Measurements from ENCODE around the gene SEC22A.

SEC22A gene

DNA sequence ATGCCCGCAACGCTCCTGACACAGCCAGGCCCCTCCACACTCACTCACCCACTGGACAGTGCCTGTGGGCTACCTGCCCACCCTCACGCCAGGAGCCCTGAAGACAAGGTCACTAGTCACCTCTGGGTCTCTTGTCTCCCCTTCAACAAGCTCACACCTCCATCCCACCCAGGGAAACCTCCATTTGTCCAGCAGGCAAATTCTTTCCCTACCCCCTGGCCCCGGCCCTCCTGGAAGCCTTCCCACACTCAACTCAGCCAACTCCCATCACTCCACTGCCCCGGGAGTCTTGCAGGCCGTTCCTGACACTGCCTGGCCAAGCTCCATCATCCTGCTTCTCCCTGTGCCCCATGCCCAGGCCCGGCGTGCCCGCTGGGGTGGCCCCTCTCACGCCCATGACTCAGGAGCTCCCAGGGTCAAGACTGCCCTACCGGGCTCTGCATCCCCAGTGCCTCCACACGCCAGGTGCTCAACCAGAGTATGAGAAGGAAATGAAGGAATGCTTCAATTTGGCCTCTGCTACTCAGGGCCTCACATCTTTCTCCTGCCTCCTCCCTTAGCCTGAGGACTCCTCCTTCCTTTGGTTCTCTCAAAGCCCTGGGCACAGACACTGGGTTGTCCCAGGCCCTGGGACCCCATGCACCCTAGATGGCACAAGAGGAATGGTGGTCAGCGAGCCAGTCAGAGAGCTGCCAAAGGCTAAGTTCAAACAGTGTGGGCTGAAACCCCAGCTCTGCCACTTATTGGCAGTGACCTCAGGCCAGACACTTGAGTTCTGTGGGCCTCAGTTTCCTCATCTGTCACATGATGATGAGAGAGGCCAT, 88.6 kb downstream of the SEC22A start:
- no peak for DNase-seq

DNA sequence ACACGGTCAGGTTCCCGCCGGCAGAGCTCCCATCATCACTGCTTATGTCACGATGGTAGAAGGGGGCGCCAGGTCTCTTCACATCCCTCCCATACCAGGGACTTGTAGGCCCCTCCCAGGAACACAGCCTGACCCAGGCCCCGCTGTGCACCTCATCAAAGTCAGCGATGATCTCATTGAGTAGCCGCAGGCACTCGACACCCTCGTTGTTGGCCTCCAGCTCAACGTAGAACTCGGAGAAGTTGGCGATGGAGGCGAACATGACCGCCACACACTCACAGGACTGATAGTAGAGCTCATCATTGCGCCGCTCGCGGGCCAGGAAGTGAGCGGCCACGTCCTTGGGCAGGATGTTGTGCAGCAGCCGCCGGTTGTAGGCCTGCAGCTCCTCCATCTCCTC, 89.2 kb downstream of the SEC22A start:
- DNase-seq: no peak

DNA sequence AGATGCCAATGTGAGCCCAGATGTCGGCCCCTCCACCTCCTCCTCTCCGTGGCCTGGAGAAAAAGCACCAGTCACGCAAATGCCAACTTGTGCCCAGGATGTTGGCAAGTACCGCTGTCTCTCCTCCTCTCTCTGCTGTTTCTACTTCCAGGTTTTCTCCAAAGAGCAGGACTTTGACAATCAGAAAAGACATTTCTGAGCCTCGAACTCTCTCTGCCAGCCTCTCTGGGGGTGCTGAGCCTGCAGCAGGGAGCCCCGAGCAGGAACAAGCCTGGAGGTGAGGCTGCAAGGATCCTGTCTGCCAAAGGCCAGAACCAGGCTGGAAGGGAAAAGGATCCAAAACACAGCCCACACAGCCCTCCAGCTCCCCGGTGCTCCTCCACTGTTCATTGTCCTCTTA, 89.7 kb downstream of the SEC22A start:
- DNase-seq: no peak

DNA sequence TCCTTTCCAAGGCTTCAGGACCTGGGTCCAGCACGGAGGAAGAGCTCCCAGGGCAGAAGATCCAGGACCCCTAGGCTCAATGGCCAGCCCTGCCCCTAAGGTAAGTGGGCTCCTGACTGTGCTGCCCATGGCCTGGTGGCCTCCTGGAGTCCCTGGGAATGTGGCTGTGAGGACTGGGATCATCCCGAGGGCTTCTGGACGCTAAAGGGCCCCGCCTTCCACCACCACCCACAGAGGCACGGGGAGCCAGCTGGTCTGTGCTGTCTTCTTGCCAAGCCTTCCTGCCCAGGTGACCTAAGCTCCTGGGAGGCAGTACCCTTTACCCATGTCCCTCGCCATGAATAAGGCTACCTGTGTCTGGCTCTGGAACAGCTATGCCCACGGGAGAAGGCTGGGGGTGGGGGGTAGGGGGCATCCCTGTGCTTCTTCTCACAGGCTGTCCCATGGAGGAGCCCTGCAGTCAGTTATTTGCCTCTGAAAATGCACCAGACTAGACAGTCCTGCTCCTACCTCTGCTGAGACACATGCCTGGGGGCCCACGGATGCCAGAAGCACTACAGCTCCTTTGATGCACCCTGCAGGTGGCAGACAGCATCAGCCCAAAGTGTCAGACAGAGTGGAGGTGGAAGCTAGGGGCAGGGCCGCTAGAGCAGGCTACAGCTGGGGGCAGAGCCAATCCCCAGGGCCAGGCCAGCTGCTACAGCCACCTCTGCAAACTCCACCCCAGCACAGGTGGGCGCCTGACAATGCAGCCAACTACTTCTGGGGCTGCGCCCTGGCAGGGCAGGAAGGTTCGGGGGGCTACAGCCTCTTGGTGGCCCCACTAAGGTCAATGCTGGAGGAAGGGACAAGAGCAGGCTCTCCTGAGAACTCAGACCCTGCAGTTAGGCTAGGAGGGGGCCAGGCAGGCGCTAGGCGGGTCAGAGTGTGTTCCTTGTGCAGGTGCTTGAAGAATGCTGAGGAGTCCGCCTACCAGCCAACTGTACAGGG, 90.9 kb downstream of the SEC22A start:
- no peak for DNase-seq

DNA sequence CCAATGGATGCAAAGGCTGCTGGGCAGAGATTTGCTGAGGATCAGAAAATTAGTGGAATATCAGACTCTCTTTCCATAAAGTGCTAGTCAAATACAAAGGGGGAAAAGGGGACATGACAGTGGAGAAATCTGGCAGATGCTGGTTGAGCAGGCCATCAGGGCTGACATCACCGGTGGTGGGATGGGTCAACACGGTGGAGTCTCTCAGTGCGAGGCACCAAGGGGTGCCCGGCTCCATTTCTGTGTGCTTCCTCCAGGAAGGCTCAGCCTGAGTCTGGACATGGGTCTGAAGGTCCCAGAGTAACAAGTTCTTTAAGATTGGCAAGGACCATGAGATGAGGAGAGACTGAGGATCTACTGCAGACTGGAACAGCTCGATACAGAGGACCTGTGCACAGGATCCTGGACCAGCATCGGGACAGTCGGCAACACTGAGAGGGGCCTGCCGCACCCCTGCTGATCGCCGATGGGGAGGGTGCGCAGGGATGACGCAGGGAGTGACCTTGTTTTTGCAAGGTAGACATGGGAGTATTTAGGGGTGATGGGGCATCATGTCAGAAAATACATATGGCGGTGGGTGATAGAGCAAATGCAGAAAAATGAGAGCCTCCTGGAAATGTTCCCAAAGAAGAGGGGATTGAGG, 92.7 kb downstream of the SEC22A start:
- DNase-seq: no peak

DNA sequence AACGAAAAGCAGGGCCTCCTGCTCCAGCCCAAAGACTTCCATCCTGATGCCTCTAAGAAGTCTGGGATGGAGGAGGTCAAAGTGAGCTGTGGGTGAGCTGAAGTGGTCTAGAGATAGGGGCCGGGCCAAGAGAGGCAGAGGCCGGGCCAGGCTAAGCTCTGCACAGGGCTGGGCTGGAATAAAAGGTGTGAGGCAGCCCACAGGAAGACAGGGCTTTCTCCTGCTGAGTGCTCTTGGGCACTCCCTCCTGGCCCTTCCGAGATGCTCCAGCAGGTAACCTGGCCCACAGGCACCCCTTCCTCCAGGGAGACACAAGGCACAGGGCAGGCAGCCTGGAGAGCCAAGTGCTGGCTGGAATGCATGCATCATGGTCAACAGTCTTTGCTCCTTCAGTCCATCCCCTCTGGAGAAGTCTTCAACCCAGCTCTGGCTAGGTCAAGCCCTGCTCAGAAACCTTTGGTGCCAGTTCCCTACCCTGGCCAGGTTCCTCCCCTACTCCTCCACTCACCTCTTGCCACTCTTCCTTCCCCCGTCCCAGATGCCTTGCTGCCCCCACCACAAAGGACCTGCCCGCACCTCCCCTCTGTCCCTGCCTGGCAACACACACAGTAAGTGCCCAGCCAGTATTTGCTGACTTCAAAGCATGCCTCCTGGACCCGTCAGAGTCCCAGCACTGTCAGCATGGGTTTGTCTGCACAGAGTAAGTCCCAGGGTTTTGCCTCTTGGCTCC, 93.6 kb downstream of the SEC22A start:
- DNase-seq: no peak

DNA sequence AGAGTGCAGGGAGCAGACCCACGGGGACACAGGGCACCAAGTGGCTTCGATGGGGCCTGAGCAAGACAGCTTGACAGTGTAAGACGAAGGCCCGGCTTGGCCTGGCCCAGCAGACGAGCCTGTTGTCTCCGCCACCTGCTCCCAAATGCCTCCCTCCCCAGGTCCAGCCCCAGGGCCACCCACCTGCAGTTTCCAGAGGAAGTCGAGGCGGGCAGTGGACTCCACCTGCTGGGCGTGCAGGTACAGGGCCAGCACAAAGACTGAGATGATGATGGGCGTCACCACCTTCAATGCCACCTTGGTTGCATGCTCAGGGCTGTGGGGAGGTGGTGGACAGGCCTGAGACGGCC, 94.1 kb downstream of the SEC22A start:
- no peak for DNase-seq

DNA sequence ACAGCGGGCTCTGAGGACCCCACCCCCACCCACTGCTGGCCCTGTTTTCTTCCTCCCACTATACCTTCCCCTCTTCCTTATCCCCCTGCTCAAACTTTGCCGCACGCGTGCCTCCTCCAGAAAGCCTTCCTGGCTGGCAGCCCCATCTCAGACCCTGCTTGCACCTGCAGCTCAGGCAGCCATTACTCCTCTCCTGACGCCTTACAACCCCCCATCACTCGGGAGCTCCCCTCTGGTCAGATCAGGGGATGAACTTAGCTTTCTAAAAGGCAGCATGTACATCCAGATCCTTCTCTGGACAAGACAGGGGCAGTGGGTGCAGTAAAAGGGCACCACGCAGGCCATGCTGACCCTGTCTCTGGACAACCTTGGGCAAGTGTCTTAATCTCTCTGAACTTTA, 94.5 kb downstream of the SEC22A start:
- no peak for DNase-seq

DNA sequence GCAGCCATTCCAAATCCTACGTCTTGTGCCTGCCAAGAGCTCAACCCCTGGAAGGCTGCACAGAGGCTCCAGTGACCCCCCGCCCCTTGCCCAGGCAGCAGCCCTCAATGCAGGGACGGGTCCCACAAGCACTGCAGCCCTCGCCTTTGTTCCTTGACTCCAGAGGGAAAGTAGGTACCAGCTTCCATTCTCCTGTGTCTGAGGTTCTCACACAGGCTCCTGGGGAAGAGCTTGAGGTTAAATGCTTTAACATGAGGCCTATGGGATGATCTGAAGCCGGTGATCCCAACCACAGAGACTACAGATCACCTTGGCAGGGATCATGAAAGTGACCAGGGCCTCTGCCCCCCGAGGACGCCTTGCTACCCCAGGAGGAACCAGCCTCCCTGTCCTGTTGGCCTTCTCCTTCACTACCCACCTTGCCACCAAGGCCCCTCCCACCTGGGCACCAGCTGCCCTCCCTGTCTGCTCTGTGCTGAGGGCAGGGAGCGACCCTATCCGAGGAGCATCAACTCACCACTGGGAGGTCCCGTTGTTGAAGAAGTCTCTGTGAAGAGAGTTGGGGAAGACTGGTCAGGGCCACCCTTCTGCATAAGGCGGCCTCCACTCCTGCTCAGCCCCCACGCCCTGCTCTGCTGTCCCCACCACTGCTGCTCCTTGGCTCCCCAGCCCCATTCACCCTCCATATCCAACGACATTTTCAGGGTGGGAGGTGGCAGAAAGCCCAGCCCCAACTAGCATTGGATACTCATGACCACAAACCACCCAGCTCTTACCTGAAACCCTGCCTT, 95.3 kb downstream of the SEC22A start:
- no peak for DNase-seq

DNA sequence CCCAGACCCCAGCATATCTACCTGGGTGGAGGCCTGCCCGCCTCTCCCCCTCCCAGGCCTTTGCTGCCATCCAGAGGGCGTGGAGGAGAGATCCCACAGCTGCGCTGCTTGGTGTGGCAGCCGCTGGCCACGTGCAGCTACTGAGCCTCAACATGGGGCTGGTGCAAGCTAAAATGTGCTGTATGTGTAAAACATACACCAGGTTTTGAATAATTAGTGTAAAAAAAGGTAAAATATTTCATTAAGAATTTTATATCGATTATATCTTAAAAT, 95.8 kb downstream of the SEC22A start:
- DNase-seq: peak; percentile 2 to 37

DNA sequence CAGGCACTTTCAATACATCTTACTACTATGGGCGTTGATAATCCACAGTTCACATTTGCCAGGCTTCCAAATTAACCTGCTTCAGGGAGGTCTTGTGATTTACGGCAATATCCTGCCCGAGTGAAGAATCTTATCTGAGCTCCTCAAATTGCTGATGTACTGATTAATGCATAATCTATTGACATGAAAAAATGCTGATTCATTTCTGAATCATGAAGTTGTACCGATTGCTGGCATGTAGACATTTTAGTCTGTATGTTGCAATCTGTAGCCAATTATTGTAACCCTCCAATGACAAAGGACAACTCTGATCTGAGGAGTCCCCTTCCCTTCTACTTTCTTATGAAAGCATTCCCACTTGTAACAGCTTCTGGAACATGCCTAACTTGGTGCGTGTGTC, 97.2 kb downstream of the SEC22A start:
- DNase-seq: no peak

DNA sequence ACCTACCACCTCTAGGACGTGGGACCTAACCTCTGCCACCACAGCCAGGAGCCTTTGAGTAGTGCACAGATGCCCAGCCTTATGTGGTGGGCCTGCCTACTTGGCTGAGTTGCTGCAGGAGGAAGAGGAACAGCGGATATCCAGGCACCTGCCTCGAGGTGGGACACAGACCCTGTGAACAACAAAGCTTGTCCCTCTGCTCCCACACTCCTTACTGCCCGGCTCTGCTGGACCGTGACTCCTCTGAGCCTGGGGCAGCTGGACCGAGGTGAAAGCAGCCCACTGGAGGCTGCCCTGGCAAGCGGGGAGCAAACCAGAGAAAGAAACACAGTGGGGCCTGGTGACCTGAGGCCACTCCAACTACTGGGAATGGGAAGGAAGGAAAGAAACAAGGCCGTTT, 97.8 kb downstream of the SEC22A start:
- DNase-seq: no peak

DNA sequence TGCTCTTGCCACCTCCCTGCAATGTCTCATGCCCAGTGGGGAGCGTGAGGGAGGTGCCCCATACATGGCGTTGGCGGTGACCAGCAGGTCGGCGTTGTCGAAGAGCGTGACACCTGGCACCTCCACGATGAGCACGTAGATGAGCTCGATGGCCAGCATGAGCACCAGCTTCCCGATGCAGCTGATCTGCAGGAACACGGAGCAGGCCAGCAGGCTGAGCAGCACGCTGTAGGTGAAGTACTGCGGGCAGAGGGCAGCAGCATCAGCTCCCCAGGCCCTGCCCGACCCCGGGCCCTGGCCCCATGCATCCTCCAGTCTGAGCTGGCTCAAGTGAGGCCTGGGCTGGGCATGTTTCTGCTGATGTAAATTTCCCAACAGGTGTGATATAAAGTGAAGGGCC, 98.3 kb downstream of the SEC22A start:
- DNase-seq: no peak

DNA sequence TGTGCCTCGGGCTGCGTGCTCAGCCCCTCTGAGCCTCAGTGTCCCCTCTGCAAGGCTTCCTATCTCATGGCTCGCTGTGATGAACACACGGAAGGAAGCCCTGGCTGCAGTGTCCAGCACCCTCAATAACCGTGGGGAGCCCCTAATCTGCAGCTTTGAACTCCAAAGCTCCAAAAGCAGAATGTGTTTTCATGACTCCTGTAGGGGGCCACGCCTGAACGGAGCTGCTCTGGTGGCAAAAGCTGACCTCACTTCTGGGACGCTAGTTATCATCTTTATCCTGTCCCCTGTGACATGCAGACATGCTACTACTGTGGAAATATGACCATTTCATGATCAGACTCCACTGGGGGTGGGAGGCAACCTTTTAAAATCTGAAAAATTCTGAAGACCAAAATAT, 98.8 kb downstream of the SEC22A start:
- DNase-seq: no peak

DNA sequence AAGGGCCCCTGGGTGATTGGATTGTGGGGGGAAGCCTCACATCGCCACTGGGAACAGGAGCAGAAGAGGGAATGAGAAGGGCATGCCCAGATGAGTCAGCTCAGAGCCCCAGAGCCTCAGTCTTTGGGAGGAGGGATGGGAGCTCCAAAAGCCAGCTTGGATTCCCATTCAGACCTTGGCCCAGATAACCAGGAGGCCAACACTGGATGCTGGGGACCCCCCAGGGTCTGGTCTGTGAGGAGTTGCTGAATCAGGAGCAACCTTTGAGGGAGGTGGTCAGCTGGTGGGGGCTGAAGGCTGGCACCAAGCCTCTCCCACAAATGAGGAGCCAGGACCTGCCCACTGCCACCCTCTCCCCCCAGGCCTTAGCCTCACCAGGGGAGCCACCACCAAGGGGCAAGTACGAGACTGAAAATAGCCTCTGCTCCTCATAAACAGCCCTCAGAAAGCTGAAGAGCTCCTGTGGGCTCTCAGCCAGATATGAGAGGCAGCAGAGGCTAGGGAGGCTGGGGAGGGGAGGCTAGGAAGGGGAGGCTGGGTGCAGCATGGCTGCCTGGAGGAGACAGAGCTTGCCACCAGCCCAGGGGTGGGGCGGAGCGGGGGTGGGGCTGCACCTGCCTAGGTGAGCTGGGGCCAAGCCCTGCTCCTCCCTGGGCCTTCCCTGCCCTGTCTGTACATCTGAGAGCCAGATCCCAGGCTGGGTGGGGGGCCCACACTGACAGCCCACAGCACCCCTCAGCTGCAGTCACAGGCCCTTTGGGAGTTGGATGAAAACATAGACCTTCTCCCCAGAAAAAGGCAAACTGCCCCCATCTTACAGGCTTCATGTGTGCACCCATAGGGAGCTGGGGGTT, 99.8 kb downstream of the SEC22A start:
- DNase-seq: no peak

DNA sequence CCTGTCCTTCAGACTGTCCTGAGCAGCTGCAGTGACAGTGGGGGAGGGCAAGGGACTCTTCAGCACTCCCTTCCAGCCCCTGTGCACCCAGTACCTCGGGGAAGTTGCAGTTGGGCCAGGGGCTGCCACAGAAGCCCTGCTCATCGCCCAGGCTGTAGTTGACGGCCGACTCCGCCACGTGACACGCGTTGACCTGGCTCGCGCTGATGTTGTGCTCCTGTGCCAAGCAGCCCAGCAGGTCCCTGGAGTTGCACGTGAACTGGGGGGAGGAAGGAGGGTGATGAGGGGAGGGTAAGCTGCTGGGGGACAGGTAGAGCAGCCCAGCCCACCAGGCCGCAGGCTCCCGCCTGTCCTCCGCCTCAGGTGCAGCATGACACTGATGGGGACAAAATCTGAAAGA, 101.2 kb downstream of the SEC22A start:
- DNase-seq: no peak

DNA sequence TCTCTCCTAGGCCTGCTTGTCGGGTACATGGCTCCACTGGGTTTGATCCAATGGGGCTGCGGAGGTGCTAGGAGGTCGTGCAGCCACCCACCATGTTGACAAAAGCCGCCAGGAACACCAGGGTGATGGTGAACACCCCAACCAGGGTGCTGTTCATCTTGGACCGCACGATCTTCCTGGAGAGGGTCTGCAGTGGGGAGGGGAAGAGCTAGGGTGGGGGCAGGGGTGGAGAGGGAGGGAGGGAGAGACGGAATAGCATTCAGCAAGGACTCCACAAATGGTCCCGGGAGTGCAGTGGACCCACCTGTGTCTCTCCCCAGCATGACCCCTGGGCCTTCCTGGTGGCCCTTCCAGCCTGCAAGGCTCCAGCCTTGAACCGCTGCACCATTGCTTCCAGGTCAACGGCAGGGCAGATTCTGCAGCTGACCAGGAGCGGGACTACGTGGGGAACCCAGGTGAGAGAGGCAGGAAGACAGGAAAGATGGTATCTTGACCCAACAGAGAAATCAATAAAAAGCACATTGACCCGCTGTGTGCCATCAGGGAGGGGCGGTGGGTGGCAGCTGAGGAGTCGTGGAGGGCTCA, 102.3 kb downstream of the SEC22A start:
- DNase-seq: no peak

DNA sequence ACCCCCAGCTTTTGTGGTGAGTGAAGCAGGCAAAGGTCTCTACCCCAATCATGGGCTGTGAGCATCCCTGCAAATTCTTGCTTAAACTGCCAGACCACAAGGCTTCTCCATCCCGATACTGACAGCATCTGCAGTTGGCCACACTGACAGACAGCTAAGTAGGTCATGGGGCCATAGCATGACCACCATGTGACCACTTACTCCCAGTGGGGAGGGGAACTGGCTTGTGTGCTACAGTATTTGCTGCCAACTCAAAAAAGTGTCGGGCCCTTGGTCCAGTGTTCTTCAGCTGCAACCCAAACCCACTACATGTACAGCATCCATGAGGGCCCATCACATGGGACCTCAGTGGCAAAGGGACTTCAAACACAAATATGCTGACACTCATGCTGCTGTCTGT, 103.4 kb downstream of the SEC22A start:
- no peak for DNase-seq

DNA sequence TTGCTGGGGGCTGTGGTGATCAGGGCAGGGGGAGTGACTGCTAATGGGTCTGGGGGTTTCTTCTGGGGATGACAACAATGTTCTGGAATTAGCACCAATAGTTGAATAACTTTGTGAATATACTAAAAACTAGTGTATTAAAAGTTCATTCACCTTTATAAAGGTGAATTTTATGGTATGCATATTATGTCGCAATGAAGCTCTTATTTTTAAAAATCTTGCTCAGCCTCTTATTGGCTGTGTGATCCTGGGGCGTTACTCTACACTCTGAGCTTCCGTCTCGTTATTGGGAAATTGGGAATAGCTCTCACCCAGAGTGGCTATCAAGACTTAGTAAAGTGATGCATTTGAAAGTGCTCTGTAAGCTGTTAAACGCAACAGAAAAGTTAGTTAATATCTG, 105.3 kb downstream of the SEC22A start:
- no peak for DNase-seq

DNA sequence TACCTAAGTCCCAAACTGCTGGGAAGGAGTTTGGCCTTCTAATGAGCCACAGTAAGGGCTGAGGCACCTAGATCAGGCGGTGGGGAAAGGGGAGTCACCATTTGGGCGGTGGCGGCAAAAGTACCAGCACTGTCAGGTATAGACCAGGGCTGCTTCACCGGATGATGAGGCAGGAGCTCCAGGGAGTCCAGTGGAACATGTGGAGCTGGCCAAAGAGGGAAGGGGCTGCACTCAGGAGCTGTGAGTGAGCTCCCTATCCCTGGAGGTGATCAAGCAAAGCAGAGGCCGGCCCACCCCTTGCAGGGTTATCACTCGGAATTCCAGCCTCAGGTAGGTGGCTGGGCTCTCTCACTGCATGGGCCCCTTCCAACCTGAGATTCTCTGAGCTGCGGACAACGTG, 108.4 kb downstream of the SEC22A start:
- DNase-seq: no peak

DNA sequence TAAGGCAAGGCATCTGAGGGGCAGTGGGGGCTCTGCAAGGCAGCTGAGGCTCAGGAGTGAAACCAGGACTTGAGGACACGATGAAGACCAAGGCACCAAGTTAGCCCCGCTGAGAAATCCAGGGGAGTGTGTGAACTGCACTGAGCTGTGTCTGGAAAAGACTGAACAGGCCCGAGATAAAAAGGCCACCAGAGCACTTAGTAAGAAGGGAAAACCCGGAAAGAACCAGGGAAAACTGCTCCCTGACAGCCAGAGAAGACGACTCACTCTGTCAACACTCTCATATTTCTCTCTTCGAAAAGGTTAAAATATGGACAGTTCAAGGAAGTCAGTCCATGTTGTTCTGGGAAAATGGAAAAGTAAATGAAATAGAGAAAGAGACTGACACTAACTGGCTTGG, 109.0 kb downstream of the SEC22A start:
- no peak for DNase-seq
